HUES6 (cell line): Measurements from ENCODE around the gene OR5D13.

Source experiments
- H3K27ac ChIP-seq: 2 replicates; pipeline ENCODE4 v1.7.0; 2013; ENCODE audit warnings: low read depth, mild to moderate bottlenecking, low read length, inconsistent platforms
- H3K27me3 ChIP-seq: 2 replicates; pipeline ENCODE4 v1.6.1; 2013; ENCODE audit warnings: low read length; ENCODE audit not compliant: control insufficient read depth, insufficient read depth
- H3K36me3 ChIP-seq: 2 replicates; pipeline ENCODE4 v1.6.1; 2013; ENCODE audit warnings: low read length; ENCODE audit not compliant: control insufficient read depth, insufficient read depth
- H3K4me1 ChIP-seq: 2 replicates; pipeline ENCODE4 v1.6.1; 2013; ENCODE audit warnings: low read length; ENCODE audit not compliant: control insufficient read depth, insufficient read depth
- H3K4me3 ChIP-seq: 2 replicates; pipeline ENCODE4 v1.5.1; 2013; ENCODE audit warnings: low read depth, low read length
- H3K9ac ChIP-seq: one replicate; pipeline ENCODE4 v1.6.1; 2013; ENCODE audit warnings: mild to moderate bottlenecking, low read length
- H3K9me3 ChIP-seq: 2 replicates; pipeline ENCODE4 v1.6.1; 2013; ENCODE audit warnings: low read depth, low read length; ENCODE audit not compliant: control insufficient read depth, insufficient read depth

Gene OR5D13, protein sequence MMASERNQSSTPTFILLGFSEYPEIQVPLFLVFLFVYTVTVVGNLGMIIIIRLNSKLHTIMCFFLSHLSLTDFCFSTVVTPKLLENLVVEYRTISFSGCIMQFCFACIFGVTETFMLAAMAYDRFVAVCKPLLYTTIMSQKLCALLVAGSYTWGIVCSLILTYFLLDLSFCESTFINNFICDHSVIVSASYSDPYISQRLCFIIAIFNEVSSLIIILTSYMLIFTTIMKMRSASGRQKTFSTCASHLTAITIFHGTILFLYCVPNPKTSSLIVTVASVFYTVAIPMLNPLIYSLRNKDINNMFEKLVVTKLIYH

DNA sequence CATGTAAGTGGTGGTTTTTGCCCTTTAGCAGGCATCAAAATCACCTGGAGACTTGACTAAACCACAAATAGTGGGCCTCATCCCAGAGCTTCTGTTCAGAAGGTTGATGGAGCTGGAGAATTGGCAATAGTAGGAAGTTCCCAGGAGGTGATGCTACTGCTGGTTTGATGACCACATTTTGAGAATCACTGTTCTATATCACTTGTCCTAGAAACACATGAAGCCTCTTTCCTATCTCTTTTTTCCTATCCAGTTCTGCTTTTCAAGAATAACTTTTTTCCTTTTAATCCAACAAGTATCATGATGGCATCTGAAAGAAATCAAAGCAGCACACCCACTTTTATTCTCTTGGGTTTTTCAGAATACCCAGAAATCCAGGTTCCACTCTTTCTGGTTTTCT is at the start of gene OR5D13:
Gene OR5D13, plus strand, starts transcription at position 301 of the 400 bp plus-strand sequence. Its CDS starts 0 bp downstream, at position 301.
- H3K4me3 ChIP-seq = no peak within 1 kb of the TSS
- H3K27ac ChIP-seq = no peak within 1 kb of the TSS
- no peak within 1 kb of the TSS for H3K9ac ChIP-seq
- H3K36me3 ChIP-seq = no peaks in the 10 kb centered on the region
- no peaks in the 10 kb centered on the region for H3K4me1 ChIP-seq
- no peaks in the 10 kb centered on the region for H3K27me3 ChIP-seq
- H3K9me3 ChIP-seq = peaks cover 33% of the 10 kb centered on the region; the same call in 1 of the 2 replicates

DNA sequence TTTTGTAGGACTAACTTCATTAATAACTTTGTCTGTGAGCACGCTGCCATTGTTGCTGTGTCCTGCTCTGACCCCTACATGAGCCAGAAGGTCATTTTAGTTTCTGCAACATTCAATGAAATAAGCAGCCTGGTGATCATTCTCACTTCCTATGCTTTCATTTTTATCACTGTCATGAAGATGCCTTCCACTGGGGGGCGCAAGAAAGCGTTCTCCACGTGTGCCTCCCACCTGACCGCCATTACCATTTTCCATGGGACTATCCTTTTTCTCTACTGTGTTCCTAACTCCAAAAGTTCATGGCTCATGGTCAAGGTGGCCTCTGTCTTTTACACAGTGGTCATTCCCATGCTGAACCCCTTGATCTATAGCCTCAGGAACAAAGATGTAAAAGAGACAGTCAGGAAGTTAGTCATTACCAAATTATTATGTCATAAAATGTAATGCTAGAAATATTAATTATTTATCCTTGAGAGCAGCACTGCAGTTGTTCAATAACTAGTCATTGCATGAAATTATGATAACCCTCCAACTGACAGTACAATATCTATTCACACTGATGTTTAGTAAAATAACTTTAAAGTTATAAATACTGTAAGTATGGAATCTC is 46.4 kb upstream of the OR5D13 start:
- Histone ChIP-seq H3K9me3 (peaks cover 15% of the 10 kb centered on the region; the same call in 1 of the 2 replicates), H3K4me1 (no peaks in the 10 kb centered on the region), H3K27me3 (no peaks in the 10 kb centered on the region), H3K36me3 (no peaks in the 10 kb centered on the region), H3K4me3 (no peak overlapping the region), H3K9ac (no peak overlapping the region), H3K27ac (no peak overlapping the region)

GRCh38 chr11:55732936-55733335 is 40.3 kb upstream of the OR5D13 start:
- no peak overlapping the region for H3K4me3 ChIP-seq
- H3K36me3 ChIP-seq = no peaks in the 10 kb centered on the region
- H3K9me3 ChIP-seq = peaks cover 30% of the 10 kb centered on the region; the same call in 1 of the 2 replicates
- H3K27me3 ChIP-seq = no peaks in the 10 kb centered on the region; the same call in 1 of the 2 replicates
- H3K9ac ChIP-seq = no peak overlapping the region
- no peak overlapping the region for H3K27ac ChIP-seq
- H3K4me1 ChIP-seq = no peaks in the 10 kb centered on the region

DNA sequence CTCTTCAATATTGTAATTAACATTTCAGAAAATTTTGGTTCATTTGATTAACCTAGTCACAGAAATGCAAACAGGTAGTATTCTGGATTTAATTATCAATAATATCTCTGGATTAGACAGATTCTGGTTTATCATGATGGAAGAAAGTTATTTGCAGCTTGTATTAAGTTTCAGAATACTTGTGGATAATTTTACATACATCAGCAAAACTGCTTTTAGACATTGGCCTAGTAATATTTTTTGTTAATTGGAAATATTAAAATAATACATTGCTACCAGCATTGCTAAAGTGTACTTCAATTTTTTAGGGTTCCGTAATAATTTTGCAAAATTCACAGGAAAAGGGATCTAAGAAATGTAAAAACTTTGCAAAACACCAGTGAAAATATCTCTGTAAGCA is 18.4 kb downstream of the OR5D13 start:
- no peak overlapping the region for H3K9ac ChIP-seq
- H3K9me3 ChIP-seq = peaks cover 50% of the 10 kb centered on the region; the same call in 1 of the 2 replicates
- no peaks in the 10 kb centered on the region for H3K36me3 ChIP-seq
- H3K27ac ChIP-seq = no peak overlapping the region
- no peaks in the 10 kb centered on the region for H3K4me1 ChIP-seq
- H3K27me3 ChIP-seq = no peaks in the 10 kb centered on the region
- H3K4me3 ChIP-seq = no peak overlapping the region

GRCh38 chr11:55793321-55793720 is 20.1 kb downstream of the OR5D13 start:
- Histone ChIP-seq H3K9me3 (peaks cover 42% of the 10 kb centered on the region; the same call in 1 of the 2 replicates), H3K4me1 (no peaks in the 10 kb centered on the region), H3K27me3 (no peaks in the 10 kb centered on the region), H3K27ac (no peak overlapping the region), H3K9ac (no peak overlapping the region), H3K36me3 (no peaks in the 10 kb centered on the region), H3K4me3 (no peak overlapping the region)

- H3K27me3 ChIP-seq = no peaks in the 10 kb centered on the region
- H3K4me1 ChIP-seq = no peaks in the 10 kb centered on the region
- H3K9me3 ChIP-seq = peaks cover 52% of the 10 kb centered on the region; the same call in 1 of the 2 replicates
- H3K4me3 ChIP-seq = no peak within 1 kb of the TSS
- no peak within 1 kb of the TSS for H3K9ac ChIP-seq
- no peaks in the 10 kb centered on the region for H3K36me3 ChIP-seq
- no peak within 1 kb of the TSS for H3K27ac ChIP-seq
These were observed 22.0 kb downstream of the OR5D13 start, which contains the start of gene OR5D14 for GRCh38 chr11:55795256-55795655. Gene OR5D14, plus strand, starts transcription at chr11:55795556. Its CDS starts 0 bp downstream, at chr11:55795556.

DNA sequence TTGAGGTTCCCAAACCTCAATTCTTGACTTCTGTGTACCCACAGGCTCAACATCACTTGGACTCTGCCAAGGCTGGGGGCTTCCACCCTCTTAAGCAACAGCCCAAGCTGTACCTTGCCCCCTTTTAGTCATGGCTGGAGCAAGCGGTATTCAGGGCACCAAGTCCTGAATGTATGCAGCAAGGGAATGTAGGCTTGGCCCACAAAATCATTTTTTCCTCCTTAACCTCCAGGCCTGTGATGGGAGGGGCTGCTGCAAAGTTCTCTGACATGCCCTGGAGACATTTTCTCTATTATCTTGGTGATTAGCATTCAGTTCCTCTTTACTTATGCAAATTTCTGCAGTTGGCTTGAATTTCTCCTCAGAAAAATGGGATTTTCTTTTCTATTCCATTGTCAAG is 33.0 kb downstream of the OR5D13 start:
- Histone ChIP-seq H3K36me3 (no peaks in the 10 kb centered on the region), H3K27ac (no peak overlapping the region), H3K9me3 (peaks cover 54% of the 10 kb centered on the region), H3K9ac (no peak overlapping the region), H3K4me3 (no peak overlapping the region), H3K27me3 (no peaks in the 10 kb centered on the region), H3K4me1 (no peaks in the 10 kb centered on the region)

GRCh38 chr11:55811067-55811466 is 37.8 kb downstream of the OR5D13 start, which contains the start of gene OR5L1:
Gene OR5L1, plus strand, starts transcription at chr11:55811367. Its CDS starts 100 bp downstream, at chr11:55811467.
- Histone ChIP-seq H3K36me3 (no peaks in the 10 kb centered on the region), H3K9ac (no peak within 1 kb of the TSS), H3K27me3 (no peaks in the 10 kb centered on the region; the same call in 1 of the 2 replicates), H3K9me3 (peaks cover 47% of the 10 kb centered on the region), H3K27ac (no peak within 1 kb of the TSS), H3K4me1 (no peaks in the 10 kb centered on the region), H3K4me3 (no peak within 1 kb of the TSS)

DNA sequence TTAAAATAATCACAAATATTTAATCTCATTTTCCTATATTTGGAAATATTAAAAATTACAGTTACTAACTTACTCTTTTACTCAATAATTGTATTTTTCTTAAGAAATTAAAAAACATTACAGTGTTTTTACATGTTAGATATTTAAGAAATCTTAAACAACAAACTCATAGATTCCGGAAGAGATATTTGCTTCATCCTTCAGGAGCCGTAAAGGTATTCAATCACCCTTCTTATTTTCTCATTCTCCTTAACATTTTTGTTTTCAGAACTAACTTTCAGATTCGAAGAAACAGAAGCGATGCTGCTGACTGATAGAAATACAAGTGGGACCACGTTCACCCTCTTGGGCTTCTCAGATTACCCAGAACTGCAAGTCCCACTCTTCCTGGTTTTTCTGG is 46.1 kb downstream of the OR5D13 start, which contains the start of gene OR5D18:
Gene OR5D18, plus strand, starts transcription at position 301 of the 400 bp plus-strand sequence. Its CDS starts 0 bp downstream, at position 301.
- H3K27me3 ChIP-seq = no peaks in the 10 kb centered on the region
- H3K4me3 ChIP-seq = no peak within 1 kb of the TSS
- H3K9me3 ChIP-seq = peaks cover 32% of the 10 kb centered on the region; the same call in 1 of the 2 replicates
- H3K4me1 ChIP-seq = no peaks in the 10 kb centered on the region
- no peak within 1 kb of the TSS for H3K27ac ChIP-seq
- no peak within 1 kb of the TSS for H3K9ac ChIP-seq
- no peaks in the 10 kb centered on the region for H3K36me3 ChIP-seq
